GM12878 (cell line): ENCODE results near the gene ETFRF1. TPM values are rescaled to one million over a fixed set of nuclear protein-coding genes. Genes with fewer than 3 reads are reported as not detected.

Source experiments
- ATAC-seq: fragments of 200-7000 bp; cut with Tn5 transposase; 3 replicates; pipeline ENCODE4 v1.9.1; 2020; ENCODE audit warnings: mild to moderate bottlenecking, moderate library complexity
- Bru-seq: library from RNA; stranded (reverse); fragments of 400-500 nt; gene quantifications from one replicate; lab custom pipeline; 2021; lab: Mats Ljungman, UMichigan
- BruChase-seq, 2 experiments: library from RNA; stranded (reverse); fragments of 400-500 nt; gene quantifications; one replicate each; lab custom pipeline; 2021; lab: Mats Ljungman, UMichigan
- BruUV-seq: library from RNA; stranded (reverse); fragments of 400-500 nt; replicated peaks from 2 replicates; lab custom pipeline; 2021; lab: Mats Ljungman, UMichigan
- CTCF ChIA-PET: fragments of 300-600 bp; sonication (Branson Sonifier 250); formaldehyde crosslinking; extraction: SDS; loops from one replicate; lab custom pipeline; 2021; ENCODE audit warnings: inconsistent platforms; lab: Yijun Ruan, JAX
- POLR2A ChIA-PET: fragments of 350-600 bp; formaldehyde crosslinking; extraction: SDS; loops from one replicate; lab custom pipeline; 2021; ENCODE audit warnings: inconsistent platforms; lab: Charles Lee
- RAD21 ChIA-PET: fragments of 300-600 bp; sonication (Branson Sonifier 250); formaldehyde crosslinking; loops from one replicate; lab custom pipeline; 2023; ENCODE audit warnings: antibody characterized with exemption; ENCODE audit not compliant: unreplicated experiment; lab: Charles Lee
- SMC1A ChIA-PET: fragments of 300-600 bp; sonication (Branson Sonifier 250); formaldehyde crosslinking; loops from one replicate; lab custom pipeline; 2023; ENCODE audit not compliant: unreplicated experiment, uncharacterized antibody; lab: Charles Lee
- DNase-seq: peaks from one replicate; pipeline ENCODE4 v3.0.0-alpha.2; 2011; ENCODE audit warnings: low read depth, low spot score
- FAIRE-seq: peaks from 3 replicates; lab custom pipeline; 2011; peaks lifted over from hg19 to GRCh38; lab: Jason Lieb, UNC
- H2AFZ ChIP-seq: 2 replicates; pipeline ENCODE4 v1.6.0; 2011; ENCODE audit warnings: low read depth, low read length, control low read depth; ENCODE audit not compliant: control insufficient read depth
- H3K27ac ChIP-seq: 2 replicates; pipeline ENCODE4 v1.5.1; 2011; ENCODE audit warnings: control low read depth; ENCODE audit not compliant: control insufficient read depth, insufficient read depth
- H3K27me3 ChIP-seq, 2 experiments: replicated peaks in 1 of 2; 2 replicates each; pipeline versions ENCODE4 v1.6.0 to v1.6.1; 2011; ENCODE audit warnings: low read length in 1 of 2; ENCODE audit not compliant: control insufficient read depth in 2 of 2, insufficient read depth in 2 of 2
- H3K36me3 ChIP-seq, 2 experiments: 2 replicates each; pipeline ENCODE4 v1.5.1; 2011; ENCODE audit warnings: low read length in 1 of 2; ENCODE audit not compliant: control insufficient read depth in 2 of 2, insufficient read depth in 2 of 2
- H3K4me1 ChIP-seq: 2 replicates; pipeline ENCODE4 v1.6.1; 2011; ENCODE audit warnings: mild to moderate bottlenecking, low read length, moderate library complexity, mixed read lengths; ENCODE audit not compliant: control insufficient read depth, insufficient read depth
- H3K4me2 ChIP-seq: 2 replicates; pipeline ENCODE4 v1.6.0; 2011; ENCODE audit warnings: control low read depth; ENCODE audit not compliant: control insufficient read depth, insufficient read depth
- H3K4me3 ChIP-seq: fragments of 200-600 bp; sonication (generic); 2 replicates; pipeline ENCODE4 v1.5.1; 2016
- H3K79me2 ChIP-seq: 2 replicates; pipeline ENCODE4 v1.6.0; 2011; ENCODE audit warnings: low read length; ENCODE audit not compliant: control insufficient read depth, insufficient read depth
- H3K9ac ChIP-seq: 2 replicates; pipeline ENCODE4 v1.8.0; 2011; ENCODE audit warnings: low read length, control low read depth, mixed read lengths; ENCODE audit not compliant: control insufficient read depth, insufficient read depth
- H3K9me3 ChIP-seq: replicated peaks from 3 replicates; pipeline ENCODE4 v1.5.1; 2011; ENCODE audit warnings: mild to moderate bottlenecking, low read length; ENCODE audit not compliant: control insufficient read depth, insufficient read depth
- H4K20me1 ChIP-seq: 2 replicates; pipeline ENCODE4 v1.6.0; 2011; ENCODE audit not compliant: control insufficient read depth, insufficient read depth
- CBX5 ChIP-seq: sonication (generic); IDR thresholded peaks from 2 replicates; pipeline ENCODE4 v1.6.1; 2016; ENCODE audit warnings: low read depth, moderate library complexity, mild to moderate bottlenecking, inconsistent platforms
- CHD4 ChIP-seq: fragments of 200-600 bp; sonication (generic); IDR thresholded peaks from 2 replicates; pipeline ENCODE4 v1.6.1; 2016; ENCODE audit warnings: mild to moderate bottlenecking
- CREB1 ChIP-seq: IDR thresholded peaks from 2 replicates; pipeline ENCODE4 v1.6.1; 2012; ENCODE audit warnings: low read depth, mild to moderate bottlenecking, inconsistent platforms
- EED ChIP-seq: sonication (generic); IDR thresholded peaks from 2 replicates; pipeline ENCODE4 v1.6.1; 2016; ENCODE audit warnings: antibody characterized with exemption, low read depth
- GATAD2B ChIP-seq: fragments of 450-650 bp; conservative IDR thresholded peaks from 2 replicates; pipeline ENCODE4 v1.6.1; 2017; ENCODE audit warnings: low read depth, mild to moderate bottlenecking, moderate library complexity
- HCFC1 ChIP-seq: fragments of 150-350 bp; IDR thresholded peaks from 2 replicates; pipeline ENCODE4 v1.6.1; 2014; ENCODE audit warnings: low read length
- JUNB ChIP-seq: IDR thresholded peaks from 2 replicates; pipeline ENCODE4 v1.6.1; 2016; ENCODE audit warnings: antibody characterized with exemption, mild to moderate bottlenecking
- KAT2A ChIP-seq: conservative IDR thresholded peaks from 2 replicates; pipeline ENCODE4 v1.6.1; 2011; ENCODE audit warnings: low read depth, low read length; ENCODE audit not compliant: control insufficient read depth
- KDM1A ChIP-seq: fragments of 200-600 bp; sonication (generic); IDR thresholded peaks from 2 replicates; pipeline ENCODE4 v1.6.1; 2016; ENCODE audit warnings: borderline replicate concordance
- KLF5 ChIP-seq: fragments of 450-650 bp; IDR thresholded peaks from 2 replicates; pipeline ENCODE4 v1.6.1; 2014; ENCODE audit warnings: mild to moderate bottlenecking; ENCODE audit not compliant: partially characterized antibody
- REST ChIP-seq: IDR thresholded peaks from 2 replicates; pipeline ENCODE4 v1.6.1; 2012; ENCODE audit warnings: mild to moderate bottlenecking, low read depth, low read length
- SREBF2 ChIP-seq: IDR thresholded peaks from 2 replicates; pipeline ENCODE4 v1.6.1; 2012; ENCODE audit warnings: mild to moderate bottlenecking, low read length
- TBL1XR1 ChIP-seq: IDR thresholded peaks from 2 replicates; pipeline ENCODE4 v1.6.1; 2012; ENCODE audit warnings: low read depth, low read length, improper control_type of control experiment
- WGBS: methylation state at CpG from one replicate; pipeline ENCODE4 v1.1.6; 2016; ENCODE audit warnings: low lambda C conversion rate; ENCODE audit not compliant: insufficient replicate concordance, insufficient coverage; ENCODE audit errors: missing lambda C conversion rate; 5-methylcytosine and 5-hydroxymethylcytosine counted together
- in situ Hi-C: fragments of 300-500 bp; cut with MboI; formaldehyde crosslinking; loops from 9 replicates; pipeline ENCODE4 v1.14.3; 2018; ENCODE audit warnings: mixed read lengths
- intact Hi-C: fragments of 100-400 bp; cut with micrococcal nuclease; formaldehyde crosslinking; loops from one replicate; pipeline ENCODE4 v1.14.2; 2022; ENCODE audit not compliant: unreplicated experiment
- long read RNA-seq, 2 experiments: library from polyadenylated mRNA; unstranded; transcript quantifications; one replicate each; pipeline ENCODE4 v2.0.0, GENCODE V29; 2019 to 2020
- polyA minus RNA-seq, 3 experiments: library from RNA; depleted of rRNA, polyadenylated mRNA; stranded (reverse); fragments of >200 nt; gene quantifications; 2 replicates each; pipeline ENCODE4 v1.2.3, GENCODE V29; 2011
- polyA plus RNA-seq, 11 experiments: library from polyadenylated mRNA; depleted of rRNA in 4 of 11; unstranded in 6 of 11; stranded (reverse) in 5 of 11; fragments of >200 nt; fragmentation: Nextera tagmentation in 4 of 11; fragmentation: Illumina TruSeq in 1 of 11; extraction: Ambion mirVana in 4 of 11; extraction: Trizol in 1 of 11; gene quantifications; 1 replicate in 1 of 11; 2 replicates in 10 of 11; pipeline versions ENCODE4 v1.2.1 to v1.2.3, GENCODE V29; 2011 to 2016; ENCODE audit warnings: inconsistent platforms in 2 of 11, missing spikeins in 2 of 11, low read depth in 1 of 11
- total RNA-seq, 4 experiments: library from RNA; depleted of rRNA in 3 of 4; stranded (reverse); fragments of >200 nt in 3 of 4; fragmentation: Illumina TruSeq in 1 of 4; extraction: Trizol in 1 of 4; gene quantifications; 2 replicates each; pipeline versions ENCODE4 v1.2.1 to v1.2.3, GENCODE V29; 2013 to 2021

The ETFRF1 gene, protein sequence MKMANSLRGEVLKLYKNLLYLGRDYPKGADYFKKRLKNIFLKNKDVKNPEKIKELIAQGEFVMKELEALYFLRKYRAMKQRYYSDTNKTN
- total RNA-seq (2013; cell fraction: nucleolus; rRNA removed): 25.8 and 34.9 TPM in 2 replicates
- total RNA-seq (2014; rRNA removed): 16.3 and 18.1 TPM in 2 replicates
- total RNA-seq (2014; rRNA removed; fragmentation: Illumina TruSeq; extraction: Trizol): 22.4 and 23.8 TPM in 2 replicates
- total RNA-seq (2021): 11.8 and 12.0 TPM in 2 replicates
- 7.1 TPM for polyA plus RNA-seq (2011; ENCODE audit: low read depth)
- polyA plus RNA-seq (2011; rRNA removed): 9.9 and 21.5 TPM in 2 replicates
- 3.1 and 3.4 TPM in 2 replicates for polyA plus RNA-seq (2011; cell fraction: cytosol; rRNA removed)
- polyA plus RNA-seq (2011; cell fraction: nucleus; rRNA removed): 4.5 and 5.2 TPM in 2 replicates
- polyA plus RNA-seq (2012): 11.0 and 12.1 TPM in 2 replicates
- 30.1 and 38.2 TPM in 2 replicates for polyA plus RNA-seq (2014; fragmentation: Illumina TruSeq; extraction: Trizol)
- 10 to 100 TPM; 48.2 to 59.6 TPM for polyA plus RNA-seq (2014; fragmentation: Nextera tagmentation; extraction: Ambion mirVana)
- 11.2 and 16.3 TPM in 2 replicates for polyA plus RNA-seq (2014; rRNA removed)
- 10 to 100 TPM; 36.9 to 44.5 TPM for polyA plus RNA-seq (2016; fragmentation: Nextera tagmentation; extraction: Ambion mirVana)
- polyA minus RNA-seq (2011; rRNA and poly(A)+ RNA removed): 4.4 and 5.5 TPM in 2 replicates
- polyA minus RNA-seq (2011; cell fraction: cytosol; rRNA and poly(A)+ RNA removed): 1.2 and 2.1 TPM in 2 replicates
- 7.1 and 7.7 TPM in 2 replicates for polyA minus RNA-seq (2011; cell fraction: nucleus; rRNA and poly(A)+ RNA removed)
- Bru-seq, nascent RNA: percentile 71 among the genes with signal in this experiment
- BruChase-seq, experiment 1, labeled RNA remaining after a 6-hour chase: percentile 56 among the genes with signal in this experiment
- BruChase-seq, experiment 2, labeled RNA remaining after a 2-hour chase: percentile 62 among the genes with signal in this experiment
- long read RNA-seq, experiment 1, partial matches to known transcripts: 0 of 4 reads
- long read RNA-seq, experiment 1, other reads (novel, unspliced or antisense): 0 of 4 reads
- long read RNA-seq, experiment 2, transcript ETFRF1-211 (3 exons, 1,259 nt): minor isoform, 5 of 84 reads
- long read RNA-seq, experiment 2, transcript ETFRF1-201 (3 exons, 1,134 nt): major isoform, 53 of 84 reads
- long read RNA-seq, experiment 2, partial matches to known transcripts: 0 of 84 reads
- long read RNA-seq, experiment 2, other reads (novel, unspliced or antisense): 25 of 84 reads

- intact Hi-C loops: no loop called here
- no peaks in the 10 kb centered on the region for H3K36me3 ChIP-seq
- peak; percentile 56 for DNase-seq
- no peaks in the 10 kb centered on the region for H3K27me3 ChIP-seq
- peak within 1 kb of the TSS; percentile 71 for H3K9ac ChIP-seq
- in situ Hi-C loops: no loop called here
- peak; percentile 99 for ATAC-seq
- POLR2A ChIA-PET: interaction anchor here (0.9 to 1.0 kb wide), 3 partner anchors 20 to 189 kb away, joined by 3 to 4 read pairs (median 3); no protein-coding TSS in a partner anchor
- CTCF ChIA-PET: interaction anchor here (0.9 to 2.0 kb wide), 7 partner anchors 10 to 192 kb away, joined by 3 to 14 read pairs (median 3); no protein-coding TSS in a partner anchor
- peak within 1 kb of the TSS; percentile 76 for H2AFZ ChIP-seq
- TSS peak; percentile 89 for BruUV-seq
- no peaks in the 10 kb centered on the region for H4K20me1 ChIP-seq
- peak within 1 kb of the TSS; percentile 73 for H3K27ac ChIP-seq
- peak within 1 kb of the TSS; percentile 76 for H3K4me2 ChIP-seq
- peaks cover 6% of the 10 kb centered on the region; the same call in 1 of the 2 replicates for H3K4me1 ChIP-seq
- WGBS: 2% methylated on average over 54 of the region's 54 CpGs
- RAD21 ChIA-PET: interaction anchor here (0.7 to 1.0 kb wide), 6 partner anchors 9 to 168 kb away, joined by 3 to 8 read pairs (median 4); no protein-coding TSS in a partner anchor
- SMC1A ChIA-PET: interaction anchor here (1.0 to 1.6 kb wide), 4 partner anchors 11 to 843 kb away, joined by 3 to 9 read pairs (median 4); no protein-coding TSS in a partner anchor
- peak; percentile 69 for FAIRE-seq
- H3K79me2 ChIP-seq: peaks cover 4% of the 10 kb centered on the region
- peak within 1 kb of the TSS; percentile 85 for H3K4me3 ChIP-seq
- no peaks in the 10 kb centered on the region for H3K9me3 ChIP-seq
- TF ChIP-seq REST (no peak), KLF5 (no peak), KDM1A (no peak), JUNB (no peak), HCFC1 (no peak; the same call in 1 of the 2 replicates), CBX5 (no peak; the same call in 1 of the 2 replicates), GATAD2B (peak; percentile 34; the same call in 1 of the 2 replicates), EED (no peak), CREB1 (peak; percentile 66), KAT2A (no peak), TBL1XR1 (no peak), CHD4 (no peak), SREBF2 (no peak)
Observed at GRCh38 chr12:25195056-25195971, at the start of gene ETFRF1, which contains the start of gene DNAI7. TSS of gene ETFRF1 (plus strand) at chr12:25195237. CDS start at chr12:25203957, 8,720 bp downstream. TSS of gene DNAI7 (minus strand) at chr12:25195160. CDS start at chr12:25195078, 82 bp downstream.
